ENCODE results near the gene HS6ST2.
A peak's percentile ranks its signal among the peaks of the same experiment; 100 is the strongest.
"Not testable (repeated sequence)": the region's sequence is repeated elsewhere in the genome, so short reads cannot be mapped to it uniquely, and the experiment has no call there.

HS6ST2 gene

GRCh38 chrX:132958091-132958703, at the start of gene HS6ST2:
Gene HS6ST2 (minus strand): TSS chrX:132958629.
- no peak for DNase-seq

- no peak for DNase-seq
Observed at GRCh38 chrX:133007458-133007857, 49.0 kb upstream of the HS6ST2 start.

- DNase-seq: no peak
Observed at GRCh38 chrX:133005616-133006015, 47.2 kb upstream of the HS6ST2 start.

GRCh38 chrX:133005042-133005441, 46.6 kb upstream of the HS6ST2 start:
- no peak for DNase-seq

- DNase-seq: no peak
Observed at GRCh38 chrX:132999209-132999608, 40.8 kb upstream of the HS6ST2 start.

GRCh38 chrX:132990835-132991234, 32.4 kb upstream of the HS6ST2 start:
- no peak for DNase-seq

- no peak for DNase-seq
Observed at GRCh38 chrX:132986556-132986955, 28.1 kb upstream of the HS6ST2 start.

GRCh38 chrX:132984058-132984650, 25.7 kb upstream of the HS6ST2 start:
- no peak for DNase-seq

GRCh38 chrX:132983496-132983895, 25.1 kb upstream of the HS6ST2 start:
- peak; percentile 6 for DNase-seq

- not testable (repeated sequence) for DNase-seq
Observed at GRCh38 chrX:132980035-132980434, 21.6 kb upstream of the HS6ST2 start.

- DNase-seq: peak; percentile 23
Observed at GRCh38 chrX:132968296-132968949, 10.0 kb upstream of the HS6ST2 start.

GRCh38 chrX:132967049-132967448, 8.6 kb upstream of the HS6ST2 start:
- peak; percentile 35 for DNase-seq

- DNase-seq: no peak
Observed at GRCh38 chrX:132965461-132965860, 7.0 kb upstream of the HS6ST2 start.

GRCh38 chrX:132961511-132961910, 3.1 kb upstream of the HS6ST2 start:
- no peak for DNase-seq

- no peak for DNase-seq
Observed at GRCh38 chrX:132957211-132958090, 978 bp downstream of the HS6ST2 start.

- no peak for DNase-seq
Observed at GRCh38 chrX:132956421-132957210, 1.8 kb downstream of the HS6ST2 start.

GRCh38 chrX:132955690-132956089, 2.7 kb downstream of the HS6ST2 start:
- no peak for DNase-seq

- DNase-seq: no peak
Observed at GRCh38 chrX:132954323-132954722, 4.1 kb downstream of the HS6ST2 start.

GRCh38 chrX:132953354-132953753, 5.1 kb downstream of the HS6ST2 start:
- DNase-seq: peak; percentile 44

- peak; percentile 7 for DNase-seq
Observed at GRCh38 chrX:132948648-132949260, 9.7 kb downstream of the HS6ST2 start.

GRCh38 chrX:132945055-132945599, 13.3 kb downstream of the HS6ST2 start:
- not testable (repeated sequence) for DNase-seq

Measured in DMS153 (cell line).